Naive thymus-derived CD4-positive, alpha-beta T cell (primary cell): ENCODE results near the gene DNAJC16. TPM values are rescaled to one million over a fixed set of nuclear protein-coding genes. Genes with fewer than 3 reads are reported as not detected.

Experiments used
- ATAC-seq: fragments of 150-1000 bp; cut with Tn5 transposase; 2 replicates; pipeline ENCODE4 v1.10.0; 2021; ENCODE audit warnings: mild to moderate bottlenecking, moderate library complexity
- CTCF ChIA-PET: fragments of 350-600 bp; sonication (Branson Sonifier 250); formaldehyde crosslinking; loops from one replicate; lab custom pipeline; 2021; ENCODE audit warnings: antibody characterized with exemption; lab: Charles Lee
- POLR2A ChIA-PET: fragments of 350-600 bp; sonication (Branson Sonifier 250); formaldehyde crosslinking; loops from one replicate; lab custom pipeline; 2021; ENCODE audit warnings: antibody characterized with exemption, inconsistent platforms; lab: Charles Lee
- DNase-seq, 9 donors: peaks; one replicate each; pipeline versions ENCODE4 v3.0.0 to v3.0.0-alpha.2; 2020 to 2022; ENCODE audit warnings: mixed read lengths in 1 of 9
- H3K27ac ChIP-seq: one replicate; pipeline ENCODE4 v1.7.0; 2013; ENCODE audit warnings: mild to moderate bottlenecking, low read depth, low read length, moderate library complexity
- H3K27me3 ChIP-seq, 2 donors: one replicate each; pipeline ENCODE4 v1.7.0; 2013; ENCODE audit warnings: low read length in 2 of 2, mild to moderate bottlenecking in 2 of 2, moderate library complexity in 2 of 2; ENCODE audit not compliant: control insufficient read depth in 2 of 2, insufficient read depth in 2 of 2
- H3K36me3 ChIP-seq, 3 experiments: 1 replicate in 2 of 3; 2 replicates in 1 of 3; pipeline ENCODE4 v1.7.0; 2013; ENCODE audit warnings: low read length in 3 of 3, mild to moderate bottlenecking in 3 of 3, moderate library complexity in 1 of 3; ENCODE audit not compliant: insufficient read depth in 3 of 3, control insufficient read depth in 2 of 3
- H3K4me1 ChIP-seq, 2 donors: one replicate each; pipeline ENCODE4 v1.7.0; 2013; ENCODE audit warnings: low read length in 2 of 2, mild to moderate bottlenecking in 2 of 2, moderate library complexity in 1 of 2; ENCODE audit not compliant: control insufficient read depth in 2 of 2, insufficient read depth in 2 of 2
- H3K4me3 ChIP-seq: 2 replicates; pipeline ENCODE4 v1.7.0; 2013; ENCODE audit warnings: mild to moderate bottlenecking, low read length
- H3K9me3 ChIP-seq, 3 experiments: 1 replicate in 2 of 3; 2 replicates in 1 of 3; pipeline ENCODE4 v1.7.0; 2013; ENCODE audit warnings: low read length in 3 of 3; ENCODE audit not compliant: control insufficient read depth in 2 of 3
- H3K27ac Mint-ChIP-seq, 9 donors: one replicate each; pipeline ENCODE4 v1.8.0; 2020 to 2022; ENCODE audit warnings: mixed read lengths in 9 of 9, mild to moderate bottlenecking in 8 of 9, moderate library complexity in 5 of 9, inconsistent platforms in 2 of 9
- H3K27me3 Mint-ChIP-seq, 5 donors: one replicate each; pipeline ENCODE4 v1.8.0; 2021 to 2022; ENCODE audit warnings: mixed read lengths in 5 of 5, mild to moderate bottlenecking in 1 of 5
- H3K36me3 Mint-ChIP-seq, 5 donors: one replicate each; pipeline ENCODE4 v1.8.0; 2020 to 2022; ENCODE audit warnings: mixed read lengths in 5 of 5, mild to moderate bottlenecking in 3 of 5, inconsistent platforms in 1 of 5
- H3K4me1 Mint-ChIP-seq, 7 donors: one replicate each; pipeline ENCODE4 v1.8.0; 2020 to 2022; ENCODE audit warnings: mixed read lengths in 7 of 7, mild to moderate bottlenecking in 3 of 7, inconsistent platforms in 1 of 7
- H3K4me3 Mint-ChIP-seq, 10 donors: one replicate each; pipeline ENCODE4 v1.8.0; 2020 to 2022; ENCODE audit warnings: mild to moderate bottlenecking in 10 of 10, mixed read lengths in 10 of 10, moderate library complexity in 6 of 10, inconsistent platforms in 2 of 10
- H3K9me3 Mint-ChIP-seq, 11 donors: one replicate each; pipeline ENCODE4 v1.8.0; 2020 to 2022; ENCODE audit warnings: mixed read lengths in 11 of 11, mild to moderate bottlenecking in 4 of 11, inconsistent platforms in 1 of 11, moderate library complexity in 1 of 11
- intact Hi-C, 2 donors: fragments of 100-400 bp; cut with micrococcal nuclease; formaldehyde crosslinking; loops; one replicate each; pipeline ENCODE4 v1.15.1; 2023
- polyA plus RNA-seq, 2 donors: library from polyadenylated mRNA; unstranded; fragments of 300-500 nt; fragmentation: Illumina TruSeq; gene quantifications; one replicate each; pipeline ENCODE4 v1.2.3, GENCODE V29; 2021
- total RNA-seq, 6 experiments: library from RNA in 5 of 6; stranded (reverse) in 5 of 6; gene quantifications; 1 replicate in 5 of 6; 2 replicates in 1 of 6; pipeline ENCODE4 v1.2.3 and lab custom pipeline; 2021 to 2026

Gene DNAJC16
- total and polyA plus RNA-seq, 7 experiments from 2014 or later = 9.6 to 29.4 (median 20.4) TPM

DNA sequence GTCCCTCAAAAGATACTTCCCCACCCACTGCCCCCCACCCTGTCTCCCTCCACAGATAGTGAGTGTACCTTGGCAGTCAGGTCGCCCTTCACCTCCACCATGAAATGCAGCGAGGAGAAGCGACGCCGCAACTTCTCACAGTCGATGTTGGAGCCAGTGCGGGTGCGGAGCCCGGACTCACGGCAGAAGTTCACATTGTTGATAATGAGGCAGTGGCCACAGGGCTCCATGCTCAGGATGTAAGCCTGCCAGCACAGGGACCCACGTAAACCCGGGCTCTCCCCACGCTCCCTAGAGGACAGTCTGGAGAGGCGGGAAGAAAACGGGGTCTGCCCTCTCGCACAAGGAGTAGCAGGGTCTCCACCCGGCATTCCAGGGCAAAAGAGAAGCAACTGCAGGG lies 19.8 kb upstream of the DNAJC16 start:
- CTCF ChIA-PET = no interaction called here
- peaks cover 0 to 13% (median 0%) of the 10 kb centered on the region in 7 donors for H3K4me1 Mint-ChIP-seq
- H3K27me3 ChIP-seq = no peaks in the 10 kb centered on the region
- peaks cover 0 to 39% (median 3%) of the 10 kb centered on the region in 3 experiments for H3K36me3 ChIP-seq
- no peak overlapping the region for H3K27ac ChIP-seq
- intact Hi-C loops = no loop called here
- POLR2A ChIA-PET = no interaction called here
- H3K9me3 ChIP-seq = no peaks in the 10 kb centered on the region
- ATAC-seq (no peak), DNase-seq (no peak)
- H3K9me3 Mint-ChIP-seq = no peaks in the 10 kb centered on the region
- no peaks in the 10 kb centered on the region for H3K4me1 ChIP-seq
- H3K36me3 Mint-ChIP-seq = peaks cover 0 to 31% (median 8%) of the 10 kb centered on the region in 5 donors
- H3K27me3 Mint-ChIP-seq = no peaks in the 10 kb centered on the region
- no peak overlapping the region for H3K4me3 ChIP-seq
- H3K27ac Mint-ChIP-seq = no peak overlapping the region
- no peak overlapping the region for H3K4me3 Mint-ChIP-seq

DNA sequence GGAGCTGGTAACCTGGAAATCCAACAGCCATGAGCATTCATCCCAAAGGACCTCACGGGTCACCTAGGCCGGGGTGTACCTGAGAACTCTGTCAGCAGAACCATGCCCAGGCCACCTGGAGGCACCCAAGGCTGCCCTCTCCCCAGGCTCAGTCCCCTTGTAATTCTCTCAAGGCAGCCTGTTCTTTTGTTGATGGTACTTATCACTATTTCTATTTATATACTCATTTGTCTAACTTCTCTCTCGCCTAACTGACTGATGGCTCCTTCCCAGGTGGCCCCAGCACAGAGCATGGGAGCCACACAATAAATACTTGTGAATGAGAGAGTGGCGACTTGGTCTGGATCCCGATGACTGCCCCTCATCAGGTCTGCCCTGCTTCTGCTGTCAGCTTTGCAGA lies 19.4 kb upstream of the DNAJC16 start:
- no peak overlapping the region for H3K27ac ChIP-seq
- no peaks in the 10 kb centered on the region for H3K27me3 ChIP-seq
- Mint-ChIP-seq H3K4me1 (peaks cover 0 to 17% (median 0%) of the 10 kb centered on the region in 7 donors), H3K4me3 (no peak overlapping the region), H3K36me3 (peaks cover 0 to 32% (median 12%) of the 10 kb centered on the region in 5 donors), H3K27me3 (no peaks in the 10 kb centered on the region), H3K27ac (no peak overlapping the region), H3K9me3 (no peaks in the 10 kb centered on the region)
- H3K9me3 ChIP-seq = no peaks in the 10 kb centered on the region
- no peaks in the 10 kb centered on the region for H3K4me1 ChIP-seq
- DNase-seq = no peak
- peaks cover 0 to 37% (median 8%) of the 10 kb centered on the region in 3 experiments for H3K36me3 ChIP-seq
- no peak overlapping the region for H3K4me3 ChIP-seq
- ATAC-seq = no peak
- ChIA-PET POLR2A (no interaction called here), CTCF (no interaction called here)
- intact Hi-C loops = no loop called here

DNA sequence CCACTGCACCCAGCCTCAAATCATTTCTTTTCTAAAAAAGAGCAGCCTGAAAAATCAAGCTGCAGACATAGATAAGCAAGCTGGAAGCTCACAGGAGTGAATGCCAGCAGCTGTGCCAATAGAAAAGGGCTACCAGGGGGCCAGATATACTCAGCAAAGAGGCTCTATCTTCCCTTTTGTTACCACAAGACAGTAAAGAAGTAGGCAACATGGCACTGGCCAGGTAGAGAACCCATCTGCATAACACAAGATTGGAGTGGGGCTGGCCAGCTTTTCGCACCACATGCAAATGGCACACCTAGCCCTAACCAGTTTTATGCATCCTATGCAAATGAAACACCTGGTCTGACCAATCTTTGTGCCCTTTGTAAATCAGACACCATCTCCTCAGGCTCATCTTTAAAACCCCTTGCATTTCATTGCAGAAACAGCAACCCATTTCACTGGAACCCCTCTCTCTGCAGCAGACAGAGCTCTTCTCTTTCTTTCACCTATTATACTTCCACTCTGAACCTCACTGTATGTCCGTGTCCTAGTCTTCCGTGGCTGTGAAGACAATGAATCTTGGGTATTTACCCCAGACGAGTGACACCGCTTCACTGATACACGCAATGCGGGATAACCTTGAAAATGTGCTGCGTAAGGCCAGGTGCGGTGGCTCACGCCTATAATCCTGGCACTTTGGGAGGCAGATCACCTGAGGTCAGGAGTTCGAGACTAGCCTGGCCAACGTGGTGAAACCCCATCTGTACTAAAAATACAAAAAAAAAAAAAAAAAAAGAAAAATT lies 17.8 kb upstream of the DNAJC16 start:
- DNase-seq (no peak), ATAC-seq (no peak)
- Histone ChIP-seq H3K4me1 (no peaks in the 10 kb centered on the region), H3K27ac (no peak overlapping the region), H3K9me3 (no peaks in the 10 kb centered on the region), H3K4me3 (no peak overlapping the region), H3K36me3 (peaks cover 0 to 41% (median 8%) of the 10 kb centered on the region in 3 experiments), H3K27me3 (no peaks in the 10 kb centered on the region)
- intact Hi-C loops = no loop called here
- POLR2A ChIA-PET = no interaction called here
- no peaks in the 10 kb centered on the region for H3K27me3 Mint-ChIP-seq
- no peak overlapping the region for H3K4me3 Mint-ChIP-seq
- peaks cover 0 to 28% (median 18%) of the 10 kb centered on the region in 5 donors for H3K36me3 Mint-ChIP-seq
- CTCF ChIA-PET = interaction anchor here (0.6 kb wide), 2 partner anchors 36 to 115 kb away, joined by 3 to 4 read pairs; no protein-coding TSS in a partner anchor
- no peak overlapping the region for H3K27ac Mint-ChIP-seq
- H3K9me3 Mint-ChIP-seq = no peaks in the 10 kb centered on the region
- H3K4me1 Mint-ChIP-seq = peaks cover 0 to 21% (median 1%) of the 10 kb centered on the region in 7 donors

DNA sequence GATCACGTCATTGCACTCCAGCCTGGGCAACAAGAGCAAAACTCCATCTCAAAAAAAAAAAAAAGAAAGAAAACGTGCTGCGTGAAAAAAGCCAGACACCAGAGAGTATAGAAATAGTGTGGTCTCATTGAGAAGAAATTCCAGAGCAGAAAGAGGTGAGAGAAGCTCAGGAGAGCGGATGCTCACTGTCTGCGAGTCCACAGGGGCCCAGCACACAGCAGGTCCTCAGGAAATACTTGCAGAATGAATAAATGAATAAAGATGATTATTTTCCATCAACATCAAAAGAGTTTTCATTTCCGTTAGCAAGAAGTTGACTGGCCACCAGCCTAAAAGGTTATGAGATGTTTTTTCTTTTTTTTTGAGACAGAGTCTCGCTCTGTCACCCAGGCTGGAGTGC lies 17.1 kb upstream of the DNAJC16 start:
- peaks cover 0 to 28% (median 18%) of the 10 kb centered on the region in 5 donors for H3K36me3 Mint-ChIP-seq
- ATAC-seq (no peak), DNase-seq (no peak)
- peaks cover 0 to 36% (median 8%) of the 10 kb centered on the region in 3 experiments for H3K36me3 ChIP-seq
- no peak overlapping the region for H3K4me3 ChIP-seq
- H3K4me3 Mint-ChIP-seq = no peak overlapping the region
- H3K27ac Mint-ChIP-seq = no peak overlapping the region
- ChIA-PET CTCF (no interaction called here), POLR2A (no interaction called here)
- intact Hi-C loops = no loop called here
- H3K9me3 ChIP-seq = no peaks in the 10 kb centered on the region
- H3K27me3 Mint-ChIP-seq = no peaks in the 10 kb centered on the region
- peaks cover 0 to 28% (median 5%) of the 10 kb centered on the region in 7 donors for H3K4me1 Mint-ChIP-seq
- no peaks in the 10 kb centered on the region for H3K9me3 Mint-ChIP-seq
- no peaks in the 10 kb centered on the region for H3K27me3 ChIP-seq
- H3K27ac ChIP-seq = no peak overlapping the region
- H3K4me1 ChIP-seq = no peaks in the 10 kb centered on the region

DNA sequence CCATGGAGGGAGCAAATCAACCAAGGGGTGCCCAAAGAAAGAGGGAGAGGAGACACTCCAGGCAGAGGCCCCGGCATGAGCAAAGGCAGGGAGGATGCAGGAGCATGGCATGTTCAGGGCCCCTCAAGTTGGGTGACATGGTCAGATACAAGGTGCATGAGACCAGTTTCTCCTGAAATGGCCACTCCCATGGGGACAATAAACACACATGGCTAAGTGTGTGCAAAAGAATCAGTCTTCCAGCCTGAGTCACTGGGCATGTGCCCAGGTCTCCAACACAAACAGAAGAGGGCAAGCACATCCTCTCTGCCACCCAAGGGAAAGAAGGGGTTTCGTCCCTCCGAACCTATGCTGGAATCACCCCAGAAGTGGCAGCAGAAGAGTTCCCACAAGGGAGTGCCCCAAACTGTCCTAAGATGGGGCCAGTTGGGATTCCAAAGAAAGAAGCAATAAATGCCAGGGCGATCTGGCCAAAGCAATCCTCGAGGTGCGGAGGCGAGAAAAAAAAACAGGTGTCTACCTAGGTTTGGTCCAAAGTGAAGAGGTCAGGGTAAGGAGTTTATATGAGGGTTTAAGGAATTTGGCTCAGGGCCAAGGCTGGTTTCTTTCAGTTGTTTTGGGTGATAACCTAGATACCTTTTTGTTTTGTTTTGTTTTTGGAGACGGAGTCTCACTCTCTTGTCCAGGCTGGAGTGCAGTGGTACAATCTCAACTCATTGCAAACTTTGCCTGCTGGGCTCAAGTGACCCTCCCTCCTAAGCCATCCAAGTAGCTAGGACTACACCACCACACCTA lies 15.8 kb upstream of the DNAJC16 start:
- intact Hi-C loops = no loop called here
- CTCF ChIA-PET = no interaction called here
- peaks cover 0 to 37% (median 22%) of the 10 kb centered on the region in 5 donors for H3K36me3 Mint-ChIP-seq
- Histone ChIP-seq H3K27me3 (no peaks in the 10 kb centered on the region), H3K36me3 (peaks cover 0 to 24% (median 5%) of the 10 kb centered on the region in 3 experiments), H3K4me3 (no peak overlapping the region), H3K27ac (no peak overlapping the region), H3K4me1 (peaks cover 0 to 4% of the 10 kb centered on the region in 2 donors), H3K9me3 (no peaks in the 10 kb centered on the region)
- H3K4me1 Mint-ChIP-seq = peaks cover 5 to 39% (median 12%) of the 10 kb centered on the region in 7 donors
- no peak overlapping the region for H3K4me3 Mint-ChIP-seq
- no peak for DNase-seq
- H3K27ac Mint-ChIP-seq = peak overlapping the region in 2 of 9 donors; percentile 16 to 34
- POLR2A ChIA-PET = no interaction called here
- ATAC-seq = no peak
- peaks cover 0 to 2% (median 0%) of the 10 kb centered on the region in 11 donors for H3K9me3 Mint-ChIP-seq
- no peaks in the 10 kb centered on the region for H3K27me3 Mint-ChIP-seq

DNA sequence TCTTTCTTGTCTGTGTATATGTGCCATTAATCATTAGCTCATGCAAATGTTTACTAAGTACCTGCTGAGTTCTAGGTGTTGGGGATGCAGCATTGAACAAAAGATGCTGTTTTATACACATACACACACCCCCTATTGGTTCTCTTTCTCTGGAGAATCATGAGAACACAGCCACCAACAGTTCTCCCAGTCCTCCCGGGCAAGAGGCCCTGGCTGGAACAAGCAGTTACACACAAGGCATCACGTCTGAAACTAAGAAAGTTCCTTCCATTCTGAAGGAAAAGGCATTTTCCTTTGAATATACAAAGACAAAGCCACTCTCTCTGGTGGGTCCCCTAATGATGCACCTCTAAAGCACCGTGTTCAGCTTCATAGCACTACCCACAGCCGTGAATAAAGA lies 13.5 kb upstream of the DNAJC16 start:
- Mint-ChIP-seq H3K4me1 (peaks cover 6 to 53% (median 14%) of the 10 kb centered on the region in 7 donors), H3K36me3 (peaks cover 6 to 54% (median 29%) of the 10 kb centered on the region in 5 donors), H3K9me3 (peaks cover 0 to 6% (median 0%) of the 10 kb centered on the region in 11 donors), H3K27ac (peak overlapping the region in 2 of 9 donors; percentile 65 to 81), H3K27me3 (no peaks in the 10 kb centered on the region), H3K4me3 (peak overlapping the region in 1 of 10 donors; percentile 37)
- H3K4me1 ChIP-seq = peaks cover 0 to 4% of the 10 kb centered on the region in 2 donors
- H3K4me3 ChIP-seq = no peak overlapping the region
- H3K27ac ChIP-seq = no peak overlapping the region
- DNase-seq (no peak), ATAC-seq (no peak)
- no peaks in the 10 kb centered on the region for H3K9me3 ChIP-seq
- no peaks in the 10 kb centered on the region for H3K27me3 ChIP-seq
- POLR2A ChIA-PET = no interaction called here
- intact Hi-C loops = no loop called here
- CTCF ChIA-PET = no interaction called here
- H3K36me3 ChIP-seq = peaks cover 0 to 17% (median 5%) of the 10 kb centered on the region in 3 experiments
